NCI-H2196 treated with DMSO at 0.1 percent for 48 hours (cell line): ENCODE measurements around the gene CNBD2.
"Not testable (repeated sequence)": the region's sequence is repeated elsewhere in the genome, so short reads cannot be mapped to it uniquely, and the experiment has no call there.

Experiments
- DNase-seq: peaks from one replicate; lab custom pipeline; 2025; ENCODE audit not compliant: unreplicated experiment; lab: John Stamatoyannopoulos, UW

The CNBD2 gene

GRCh38 chr20:35967979-35968640 is at the start of gene CNBD2:
CNBD2 (plus strand) TSS chr20:35968590; CDS start chr20:35968763, 173 bp downstream.
- no peak for DNase-seq

DNA sequence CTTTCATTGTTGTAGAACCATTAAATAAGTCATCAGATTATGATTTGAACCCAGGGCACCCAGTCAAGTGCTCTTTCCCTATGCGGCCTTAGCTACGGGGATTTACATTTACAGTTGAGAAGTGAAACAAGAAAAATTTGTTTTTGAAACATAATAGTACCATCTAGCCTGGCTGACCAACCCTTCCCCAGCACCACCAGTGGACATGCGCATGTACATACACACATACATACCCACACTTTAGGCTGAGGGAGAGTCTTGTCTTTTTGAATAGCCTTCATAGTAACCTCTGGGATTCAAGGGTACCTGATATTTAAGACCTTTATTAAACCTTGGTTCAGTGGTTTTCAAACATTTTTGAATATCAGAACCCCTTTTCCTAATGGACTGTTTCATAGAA is 47.9 kb upstream of the CNBD2 start:
- no peak for DNase-seq

- no peak for DNase-seq
Observed at GRCh38 chr20:35929301-35929700, 39.1 kb upstream of the CNBD2 start.

DNA sequence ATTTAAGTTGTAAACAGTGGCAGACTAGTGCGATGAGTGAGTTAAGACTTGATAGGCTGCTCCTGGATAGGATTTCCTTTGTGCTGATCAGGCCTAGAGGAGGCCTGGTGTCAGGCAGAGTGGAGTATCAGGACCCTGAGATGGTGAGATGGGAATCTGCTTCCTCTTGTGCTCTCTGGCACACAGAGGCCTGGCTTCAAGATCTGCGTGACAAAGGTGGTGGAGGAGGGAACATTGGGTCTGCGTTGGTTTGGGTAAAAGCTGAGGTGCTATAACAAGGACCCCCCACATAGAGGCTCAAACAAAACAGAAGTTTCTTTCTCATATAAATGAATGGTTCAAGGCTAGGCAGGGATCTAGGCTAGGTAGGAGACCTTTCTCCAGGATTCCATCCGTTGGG is 34.3 kb upstream of the CNBD2 start:
- DNase-seq: no peak

DNA sequence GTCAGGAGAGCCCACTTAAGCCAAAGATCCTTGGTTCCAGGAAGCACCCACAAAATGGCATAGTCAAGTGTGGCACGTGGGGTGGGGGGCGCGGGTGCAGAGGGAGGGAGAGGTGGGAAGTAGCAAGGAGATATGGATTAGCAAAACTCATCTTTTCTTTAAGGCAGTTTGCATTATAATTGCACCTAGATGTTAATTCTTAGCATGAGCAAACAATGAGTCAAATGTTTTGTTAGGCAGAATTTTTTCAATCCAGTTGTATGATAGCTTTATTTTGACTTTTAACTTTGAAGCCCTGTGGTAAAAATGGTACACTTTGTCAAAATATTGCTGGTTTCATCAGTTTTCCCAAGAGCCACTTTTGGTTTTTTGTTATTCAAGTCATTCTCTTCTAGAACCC is 29.1 kb upstream of the CNBD2 start:
- DNase-seq: no peak

- DNase-seq: no peak
Observed at GRCh38 chr20:35941620-35942019, 26.8 kb upstream of the CNBD2 start.

- DNase-seq: no peak
Observed at GRCh38 chr20:35942243-35942642, 26.1 kb upstream of the CNBD2 start.

DNA sequence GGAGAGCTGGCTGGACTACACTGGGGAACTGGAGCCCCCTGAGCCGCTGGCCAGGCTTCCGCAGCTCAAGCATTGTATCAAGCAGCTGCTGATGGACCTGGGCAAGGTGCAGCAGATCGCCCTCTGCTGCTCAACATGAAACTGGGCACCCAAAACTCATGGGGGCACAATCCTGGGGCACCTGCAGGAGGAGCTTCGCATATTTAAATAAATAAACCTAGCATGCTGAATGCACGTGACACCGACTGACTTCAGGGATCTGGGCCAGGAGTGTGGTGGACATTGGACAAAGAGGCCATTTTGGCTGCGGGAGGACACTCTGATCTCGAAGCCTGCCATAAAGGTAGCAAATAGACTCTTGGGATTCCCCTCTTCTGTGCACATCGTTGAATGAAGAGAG is 20.9 kb upstream of the CNBD2 start:
- no peak for DNase-seq

GRCh38 chr20:35947907-35948306 is 20.5 kb upstream of the CNBD2 start:
- no peak for DNase-seq

DNA sequence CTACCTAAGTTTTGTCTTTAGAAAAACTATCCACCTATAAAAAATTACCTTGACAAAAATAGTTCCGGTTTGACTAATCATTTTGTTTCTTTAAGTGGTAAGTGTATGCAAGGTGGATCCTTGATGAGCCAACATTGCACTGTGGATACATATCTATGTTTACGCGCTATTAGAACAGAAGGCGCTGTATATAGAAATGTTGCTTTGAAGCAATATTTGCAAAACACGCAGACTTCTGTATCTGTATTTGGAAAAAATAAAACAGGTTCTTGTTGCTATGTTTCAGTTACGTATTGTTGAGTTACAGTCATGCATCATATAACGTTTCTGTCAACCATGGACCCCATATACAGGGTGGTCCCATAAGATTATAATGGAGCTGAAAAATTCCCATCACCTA is 18.3 kb upstream of the CNBD2 start:
- no peak for DNase-seq

DNA sequence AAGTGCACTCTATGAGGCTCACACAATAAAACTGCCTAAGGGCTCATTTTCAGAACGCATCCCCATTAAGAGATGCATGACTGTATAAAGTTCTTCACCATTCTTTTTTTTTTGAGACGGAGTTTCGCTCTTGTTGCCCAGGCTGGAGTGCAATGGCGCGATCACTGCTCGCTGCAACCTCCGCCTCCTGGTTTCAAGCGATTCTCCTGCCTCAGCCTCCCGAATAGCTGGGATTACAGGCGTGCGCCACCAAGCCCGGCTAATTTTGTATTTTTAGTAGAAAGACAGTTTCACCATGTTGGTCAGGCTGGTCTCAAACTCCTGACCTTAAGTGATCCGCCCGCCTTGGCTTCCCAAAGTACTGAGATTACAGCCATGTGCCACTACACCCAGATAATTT is 16.3 kb upstream of the CNBD2 start:
- not testable (repeated sequence) for DNase-seq

DNA sequence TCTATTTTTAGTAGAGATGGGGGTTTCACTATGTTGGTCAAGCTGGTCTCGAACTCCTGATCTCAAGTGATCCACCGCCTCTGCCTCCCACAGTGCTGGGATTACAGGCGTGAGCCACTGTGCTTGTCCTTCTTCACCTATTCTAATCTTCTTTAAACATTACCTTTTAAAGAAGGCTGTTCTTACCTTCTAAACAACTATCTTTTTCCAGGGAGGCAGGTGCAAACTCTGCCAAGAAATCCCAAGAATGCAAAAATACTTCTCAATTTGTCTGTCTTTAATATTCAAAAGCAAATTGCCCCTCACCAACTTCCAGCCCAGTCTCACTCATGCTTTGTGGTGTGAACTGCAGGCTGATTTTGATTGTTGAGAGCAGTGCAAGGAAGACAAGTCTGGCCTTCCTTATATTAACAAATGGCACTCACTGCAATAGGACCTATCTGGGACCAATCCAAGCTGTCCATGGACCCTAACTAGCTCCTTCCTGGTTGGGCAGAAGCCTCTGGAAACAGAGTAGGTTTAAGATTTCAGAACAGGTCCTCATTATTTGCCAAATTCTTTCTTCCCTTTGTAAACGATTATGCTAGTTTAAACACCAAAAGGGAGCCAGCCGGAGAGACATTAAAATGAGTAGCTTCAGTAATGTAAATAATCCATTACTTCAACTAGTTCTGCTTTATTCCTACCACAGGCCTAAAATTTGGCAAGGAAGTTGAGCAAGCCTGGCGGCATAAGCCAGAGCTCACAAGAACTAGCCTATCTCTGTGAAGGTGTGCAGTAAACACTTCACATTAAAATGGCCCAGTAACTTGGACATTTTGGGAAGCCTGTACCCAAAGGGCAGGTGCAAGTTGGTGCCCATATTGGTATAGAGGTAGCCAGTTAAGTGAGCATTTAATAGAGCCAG is 15.7 kb upstream of the CNBD2 start:
- DNase-seq: peak; percentile 49

GRCh38 chr20:35953387-35954199 is 14.8 kb upstream of the CNBD2 start:
- DNase-seq: no peak

DNA sequence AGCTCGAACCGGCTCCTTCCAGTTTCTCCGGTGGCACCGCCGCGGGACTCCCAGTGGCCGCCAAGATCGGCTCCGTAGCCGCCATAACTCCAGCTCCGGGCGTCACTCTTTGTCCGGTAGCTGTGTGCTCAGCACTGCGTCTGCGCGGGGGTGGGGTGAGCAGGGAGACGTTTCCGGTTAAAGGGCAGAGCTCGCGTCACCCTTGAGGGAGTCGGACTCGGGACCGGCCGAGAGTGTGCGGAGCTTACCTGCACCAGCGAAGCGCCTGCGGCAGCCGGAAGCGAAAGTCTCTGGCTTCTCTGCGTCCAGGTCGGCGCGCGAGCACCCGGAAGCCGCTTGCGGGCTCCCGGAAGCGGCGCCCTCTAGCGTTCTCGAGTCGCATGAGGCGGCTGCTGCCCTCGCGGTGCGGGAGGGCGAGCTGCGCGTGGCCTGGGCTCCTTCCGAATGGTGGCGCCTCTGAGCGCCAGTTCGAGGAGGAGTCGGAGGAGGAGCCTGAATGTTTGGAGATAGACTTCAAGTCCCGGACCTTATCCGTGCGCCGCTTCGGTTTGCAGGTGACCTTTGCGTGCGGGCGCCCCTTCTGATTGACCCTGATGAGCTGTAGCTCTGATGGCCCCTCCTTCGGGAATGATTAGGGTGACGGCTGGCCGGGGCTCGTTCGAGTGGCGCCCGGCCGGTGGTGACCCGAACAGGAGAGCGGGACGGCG is 14.0 kb upstream of the CNBD2 start, which contains the start of gene SCAND1:
Gene SCAND1 (minus strand): TSS at position 303 of the 707 bp plus-strand sequence. CDS start 218 bp downstream, at position 85.
- peak; percentile 100 for DNase-seq

DNA sequence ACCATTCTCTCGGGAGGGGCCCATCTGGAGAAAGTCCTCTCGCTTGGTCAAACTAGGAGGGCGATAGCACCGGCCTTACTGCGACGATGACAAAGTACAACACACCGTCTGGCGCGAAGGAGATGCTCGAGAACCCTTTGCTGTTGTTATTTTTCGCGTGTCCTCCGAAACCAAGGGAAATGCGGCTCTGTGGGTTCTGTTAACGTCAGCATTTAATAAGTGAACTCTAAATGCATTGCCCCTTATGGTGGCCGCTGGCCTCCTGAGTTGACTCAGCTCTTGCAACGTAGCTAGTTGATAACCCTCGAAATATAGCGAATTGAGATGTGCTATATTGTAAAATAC is 13.5 kb upstream of the CNBD2 start:
- DNase-seq: peak; percentile 65

GRCh38 chr20:35956616-35957015 is 11.8 kb upstream of the CNBD2 start:
- DNase-seq: no peak

- not testable (repeated sequence) for DNase-seq
Observed at GRCh38 chr20:35959291-35959690, 9.1 kb upstream of the CNBD2 start.

DNA sequence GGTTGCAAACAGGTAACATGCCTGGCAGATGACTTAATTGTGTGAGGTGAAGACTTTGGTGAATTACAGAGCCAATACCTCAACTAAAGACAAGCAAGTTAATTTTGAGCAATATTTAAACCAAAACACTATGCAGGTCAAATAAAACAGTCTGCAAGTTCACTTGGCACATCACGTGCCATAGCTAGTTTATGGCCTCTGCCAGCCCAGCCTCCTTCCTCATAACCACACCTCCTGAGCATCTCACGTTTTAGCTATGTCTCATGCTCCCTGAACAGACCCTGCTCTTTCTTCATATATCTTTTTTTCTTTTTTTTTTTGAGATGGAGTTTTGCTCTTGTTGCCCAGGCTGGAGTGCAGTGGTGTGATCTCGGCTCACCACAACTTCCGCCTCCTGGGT is 4.5 kb upstream of the CNBD2 start:
- no peak for DNase-seq

DNA sequence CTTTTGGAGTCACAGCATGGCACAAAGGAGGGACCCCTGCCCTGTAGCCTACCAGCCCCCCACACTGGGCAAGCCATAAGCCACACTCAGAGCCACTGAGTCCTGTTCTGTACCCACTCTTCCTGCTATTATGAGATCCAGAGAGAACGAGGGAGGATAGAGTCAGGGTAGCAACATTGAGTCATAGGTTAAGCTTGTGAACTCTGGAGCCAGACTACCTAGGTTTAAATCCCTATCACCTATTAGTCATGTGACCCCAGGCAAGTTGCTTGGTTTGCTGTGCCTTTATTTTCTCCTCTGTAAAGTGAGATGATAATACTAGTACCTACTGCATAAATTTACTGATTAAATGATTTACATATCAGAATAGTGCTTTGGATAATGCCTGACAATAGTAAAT is 540 bp downstream of the CNBD2 start:
- DNase-seq: no peak

GRCh38 chr20:35971981-35972380 is 3.6 kb downstream of the CNBD2 start:
- DNase-seq: no peak

DNA sequence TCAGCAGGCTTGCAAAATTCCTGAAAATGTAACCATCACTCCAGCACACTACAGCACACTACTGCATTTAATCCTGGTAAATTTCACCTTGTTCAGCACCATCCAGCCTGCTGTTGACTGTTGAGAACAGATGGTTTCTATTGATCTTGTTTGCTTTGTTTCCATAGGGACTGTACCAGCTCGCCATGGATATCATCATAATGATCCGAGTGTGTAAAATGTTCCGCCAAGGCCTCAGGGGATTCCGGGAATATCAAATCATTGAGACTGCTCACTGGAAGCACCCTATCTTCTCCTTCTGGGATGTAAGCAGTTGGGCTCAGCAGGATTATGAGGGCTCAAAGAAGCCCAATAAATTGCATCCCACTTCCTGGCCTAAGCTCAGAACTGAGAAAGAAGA is 4.1 kb downstream of the CNBD2 start:
- no peak for DNase-seq
